Stimulated activated CD8-positive, alpha-beta memory T cell treated with anti-CD3 and anti-CD28 coated beads, Interleukin-7, amount 100 ng/mL, for 4 hours (primary cell): ENCODE data around the gene UTP3.
"Not testable (repeated sequence)": the region's sequence is repeated elsewhere in the genome, so short reads cannot be mapped to it uniquely, and the experiment has no call there.

Experiments
- DNase-seq, 2 donors: peaks; one replicate each; pipeline ENCODE4 v3.0.0-alpha.2; 2020; ENCODE audit warnings: low read depth in 2 of 2

The UTP3 gene, protein sequence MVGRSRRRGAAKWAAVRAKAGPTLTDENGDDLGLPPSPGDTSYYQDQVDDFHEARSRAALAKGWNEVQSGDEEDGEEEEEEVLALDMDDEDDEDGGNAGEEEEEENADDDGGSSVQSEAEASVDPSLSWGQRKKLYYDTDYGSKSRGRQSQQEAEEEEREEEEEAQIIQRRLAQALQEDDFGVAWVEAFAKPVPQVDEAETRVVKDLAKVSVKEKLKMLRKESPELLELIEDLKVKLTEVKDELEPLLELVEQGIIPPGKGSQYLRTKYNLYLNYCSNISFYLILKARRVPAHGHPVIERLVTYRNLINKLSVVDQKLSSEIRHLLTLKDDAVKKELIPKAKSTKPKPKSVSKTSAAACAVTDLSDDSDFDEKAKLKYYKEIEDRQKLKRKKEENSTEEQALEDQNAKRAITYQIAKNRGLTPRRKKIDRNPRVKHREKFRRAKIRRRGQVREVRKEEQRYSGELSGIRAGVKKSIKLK

GRCh38 chr4:70687821-70688794, at the start of gene UTP3:
Gene UTP3 (plus strand): TSS chr4:70688532. CDS start chr4:70688678, 146 bp downstream.
- DNase-seq: peak; percentile 86 to 88

DNA sequence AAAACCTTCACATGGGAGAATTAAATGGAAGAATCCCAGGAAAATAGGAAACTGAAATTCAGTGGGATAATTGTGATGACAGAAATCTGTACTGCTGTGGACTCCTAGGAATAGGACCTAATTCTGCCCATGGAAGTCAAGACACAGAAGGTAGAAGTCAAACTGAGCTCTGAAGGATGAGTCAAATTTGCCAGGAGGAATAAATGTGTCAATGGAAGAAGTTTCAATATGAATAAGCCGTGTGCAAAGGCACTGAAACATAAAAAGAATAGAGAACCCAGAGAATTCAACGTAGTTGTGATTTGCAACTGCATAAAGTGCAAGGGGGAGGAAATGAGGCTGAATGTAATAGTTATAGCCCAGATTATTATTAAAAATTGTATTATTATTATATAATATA, 48.1 kb upstream of the UTP3 start:
- DNase-seq: no peak

- not testable (repeated sequence) for DNase-seq
Observed at GRCh38 chr4:70650741-70651140, 37.6 kb upstream of the UTP3 start.

DNA sequence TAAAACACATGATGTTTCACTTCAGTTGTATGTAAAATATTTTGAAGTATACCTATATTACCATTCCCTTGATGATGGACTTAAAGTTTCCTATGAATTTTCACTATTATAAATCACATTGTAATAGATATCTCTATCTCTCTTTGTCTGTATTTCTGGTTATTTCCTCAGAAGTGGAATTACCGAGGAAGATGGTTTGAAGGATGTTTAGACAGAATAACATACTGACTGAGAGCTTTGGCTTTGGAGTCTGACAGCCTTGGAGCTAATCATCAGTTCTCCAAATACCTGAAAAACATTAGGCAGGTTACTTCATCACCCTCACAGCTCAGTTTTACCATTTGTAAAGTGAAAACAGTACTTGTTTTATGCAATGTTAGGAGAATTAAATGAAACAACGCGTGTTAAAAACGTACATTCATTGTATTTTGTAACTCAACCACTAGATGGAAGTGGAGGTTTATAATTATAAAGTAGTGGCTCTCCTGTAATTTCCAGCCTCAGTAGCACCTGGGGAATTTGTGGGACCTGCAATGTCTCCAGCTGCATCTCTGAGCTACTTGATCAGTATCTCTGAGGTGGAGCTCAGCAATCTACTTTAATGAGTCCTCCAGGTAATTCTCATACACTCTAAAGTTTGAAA, 36.3 kb upstream of the UTP3 start:
- DNase-seq: no peak

DNA sequence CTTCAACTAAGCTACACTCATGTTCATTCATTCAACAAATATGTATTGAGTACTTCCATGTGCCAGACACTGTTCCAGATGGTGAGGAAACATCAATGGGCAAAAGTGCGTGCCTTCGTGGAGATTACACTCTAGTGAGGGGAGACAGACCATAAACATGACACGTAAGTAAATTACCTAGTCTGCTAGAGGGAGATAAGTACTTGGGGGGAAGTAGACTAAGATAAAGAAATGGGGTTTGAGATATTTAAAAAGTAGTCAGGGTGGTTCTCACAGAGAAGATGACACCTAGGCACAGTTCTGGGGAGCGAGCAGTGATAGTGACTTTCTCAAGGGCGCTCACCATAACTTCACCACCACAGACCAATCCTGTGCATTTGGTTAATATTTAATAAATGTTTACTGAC, 33.7 kb upstream of the UTP3 start:
- no peak for DNase-seq

DNA sequence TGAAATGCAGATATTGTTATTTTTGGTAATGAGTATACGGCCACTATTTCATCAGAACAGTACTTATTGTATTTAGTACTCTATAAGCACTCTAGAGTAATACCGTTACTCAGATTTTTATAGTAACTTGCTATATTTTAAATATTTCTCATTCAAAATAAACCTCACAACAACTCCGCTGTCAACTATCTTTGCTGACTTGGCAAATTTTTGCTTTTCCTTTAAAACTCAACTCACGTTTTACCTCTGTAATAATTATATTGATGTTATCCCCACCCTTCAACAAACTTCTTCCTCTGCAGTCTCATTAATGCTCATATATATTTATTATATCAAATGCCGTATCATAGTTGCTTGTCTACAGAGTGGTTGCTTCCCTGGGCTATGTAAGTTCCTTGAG, 31.0 kb upstream of the UTP3 start:
- no peak for DNase-seq

DNA sequence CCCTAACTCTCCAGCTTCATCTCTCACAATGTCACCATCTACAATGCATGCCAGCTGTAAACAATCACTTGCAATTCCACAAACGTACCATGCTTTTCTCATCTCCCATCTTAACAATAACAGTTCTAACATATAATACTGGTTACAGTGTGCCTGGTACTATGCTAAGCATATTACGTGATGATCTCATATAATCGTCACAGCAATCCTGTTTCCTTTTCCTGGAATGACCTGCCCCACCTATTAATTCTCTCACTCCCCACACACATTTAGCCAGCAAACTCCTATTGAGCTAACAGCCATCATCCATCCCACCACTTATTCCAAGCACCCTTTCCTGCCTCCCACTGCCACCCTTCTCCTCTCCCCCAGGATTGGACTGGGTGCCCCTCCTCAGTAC, 29.9 kb upstream of the UTP3 start:
- DNase-seq: no peak

GRCh38 chr4:70660106-70660505, 28.2 kb upstream of the UTP3 start:
- no peak for DNase-seq

- not testable (repeated sequence) for DNase-seq
Observed at GRCh38 chr4:70661309-70661922, 26.9 kb upstream of the UTP3 start.

DNA sequence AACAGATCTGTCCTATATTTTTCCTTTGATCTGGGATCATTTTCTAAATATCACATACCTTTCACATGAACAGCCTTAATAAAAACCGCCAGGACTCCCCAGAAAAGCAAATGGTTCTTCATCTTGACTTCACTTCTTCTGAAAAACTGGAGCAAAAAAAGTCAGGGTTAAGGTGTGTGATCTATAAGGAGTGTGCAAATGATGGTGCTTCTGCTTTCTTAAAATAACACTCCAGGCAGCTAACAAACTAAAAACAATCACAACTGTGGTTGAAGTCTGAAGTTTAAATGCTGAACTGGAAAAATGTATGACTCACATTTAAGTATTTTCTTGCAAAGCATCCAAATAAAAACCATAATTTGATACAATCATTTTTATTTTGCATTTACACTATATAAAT, 22.0 kb upstream of the UTP3 start, which contains the start of gene JCHAIN:
Gene JCHAIN, minus strand, starts transcription at position 140 of the 400 bp plus-strand sequence. Its CDS starts 18 bp downstream, at position 122.
- no peak for DNase-seq

GRCh38 chr4:70667740-70668535, 20.4 kb upstream of the UTP3 start:
- DNase-seq: no peak

GRCh38 chr4:70670332-70671014, 17.9 kb upstream of the UTP3 start:
- DNase-seq: no peak

DNA sequence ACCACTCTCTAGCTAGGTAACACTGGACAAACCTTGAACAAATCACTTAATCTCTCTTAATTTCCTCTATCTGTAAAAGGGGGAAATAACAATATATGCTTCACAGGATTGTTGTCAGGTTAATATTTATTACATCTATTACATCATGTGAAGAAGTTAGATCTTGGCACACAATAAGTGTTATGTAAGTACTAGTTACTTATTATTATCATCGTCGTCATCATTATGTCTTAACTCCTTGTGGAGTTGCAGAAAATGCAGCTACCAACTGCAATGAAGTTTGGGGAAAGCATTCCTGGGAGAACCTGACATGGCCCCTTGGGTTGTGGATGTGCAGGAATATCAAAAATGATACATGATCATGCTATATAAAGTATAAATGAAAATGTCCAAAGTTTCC, 17.2 kb upstream of the UTP3 start:
- no peak for DNase-seq

DNA sequence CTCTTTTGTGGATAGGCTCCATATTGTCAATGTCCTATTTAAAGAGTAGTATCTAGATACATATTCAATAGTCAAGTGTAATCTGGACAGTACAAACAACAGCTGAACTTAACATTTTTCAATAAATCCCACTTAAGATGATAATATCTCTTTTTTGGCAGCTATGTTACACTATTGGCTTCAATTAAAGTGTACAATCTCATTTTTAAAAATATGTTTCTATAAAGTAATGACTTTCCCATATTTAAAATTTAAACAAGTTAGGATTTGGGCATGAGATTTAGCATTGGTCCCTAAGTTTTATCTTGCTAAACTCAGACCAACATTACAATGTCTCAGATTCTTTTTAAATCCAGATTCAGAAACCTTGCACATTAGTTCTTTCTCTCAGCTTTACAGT, 14.1 kb upstream of the UTP3 start:
- no peak for DNase-seq

GRCh38 chr4:70674731-70675130, 13.6 kb upstream of the UTP3 start:
- DNase-seq: no peak

- DNase-seq: no peak
Observed at GRCh38 chr4:70676554-70677090, 11.7 kb upstream of the UTP3 start.

DNA sequence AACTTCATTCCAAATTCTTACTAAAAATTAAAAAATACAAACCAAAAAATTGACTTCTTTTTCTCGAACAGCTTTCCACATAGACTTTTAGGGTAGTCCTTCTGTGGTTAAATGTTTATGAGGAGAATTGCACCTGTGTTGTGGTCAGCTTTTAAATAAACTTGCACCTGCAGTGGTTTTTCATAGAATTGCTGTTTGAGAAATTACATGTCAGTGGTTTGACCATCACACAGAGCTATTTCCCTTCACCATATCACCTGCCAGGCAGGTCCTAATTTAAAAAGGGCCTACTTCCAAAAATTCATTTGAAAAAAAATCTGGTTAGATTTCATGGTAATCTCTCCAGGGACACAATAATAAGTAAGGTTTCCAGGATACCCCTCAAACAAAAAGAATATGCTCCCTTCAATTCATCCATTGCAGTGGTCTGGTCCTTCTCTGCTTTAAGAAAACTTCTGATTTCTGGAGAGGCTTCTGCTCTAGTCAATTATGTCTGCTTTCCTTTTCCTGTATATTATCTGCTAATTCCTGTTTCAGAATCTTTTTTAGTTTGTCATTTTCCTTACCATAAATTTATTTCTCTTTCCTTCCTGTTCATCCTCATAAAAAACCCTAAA, 9.8 kb upstream of the UTP3 start:
- DNase-seq: no peak

DNA sequence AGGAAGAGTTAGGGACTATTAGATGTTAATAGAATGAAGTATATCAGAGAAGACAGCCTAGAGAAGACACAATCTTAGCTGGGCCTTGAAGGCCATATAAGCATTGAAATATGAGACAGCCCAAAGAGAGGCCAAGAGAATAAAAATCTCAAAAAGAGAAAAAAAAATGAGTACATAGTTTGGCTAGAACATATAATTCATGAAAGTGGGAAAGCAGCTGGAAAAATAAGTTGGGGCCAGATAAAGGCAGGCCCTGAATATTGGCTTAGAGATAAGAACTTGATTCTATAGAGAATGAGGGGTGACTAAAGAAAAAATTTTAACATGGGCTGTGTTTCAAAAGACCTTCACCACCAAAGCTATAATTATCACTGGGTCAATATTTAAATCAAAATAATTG, 7.4 kb upstream of the UTP3 start:
- no peak for DNase-seq

GRCh38 chr4:70681704-70682103, 6.6 kb upstream of the UTP3 start:
- DNase-seq: no peak
